Measurements from ENCODE around the gene CAMTA2.

- no peak for TF ChIP-seq CTCF (IDR thresholded peaks at IDR 0.05; ENCODE audit: insufficient read depth, low read length, poor library complexity, severe bottlenecking)
- no peak for TF ChIP-seq EZH2phosphoT487 (conservative IDR thresholded peaks at IDR 0.05; ENCODE audit: low read length)
Measured at GRCh38 chr17:4938688-4939545, 48.6 kb downstream of the CAMTA2 start.
